ENCODE data around the gene MMP21. TPM values are rescaled to one million over a fixed set of nuclear protein-coding genes. Genes with fewer than 3 reads are reported as not detected.
A peak's percentile ranks its signal among the peaks of the same experiment; 100 is the strongest.

Gene MMP21
- total and polyA plus RNA-seq, 2 experiments from 2014 or later, result not detected

- 0 to 1% methylated on average over 15 of the region's 15 CpGs for WGBS, 2 experiments (ENCODE audit: low coverage in 1 of 2, low lambda C conversion rate in 2 of 2, missing lambda C conversion rate in 2 of 2)
- peak overlapping the region; percentile 99 for H3K9ac ChIP-seq
Measured at GRCh38 chr10:125720002-125720382, 55.6 kb downstream of the MMP21 start.

GRCh38 chr10:125719173-125720001 is 56.2 kb downstream of the MMP21 start, which contains the start of gene EDRF1:
TSS of gene EDRF1 (plus strand) at chr10:125719709. CDS start at chr10:125719808, 99 bp downstream.
- H4K20me1 ChIP-seq (ENCODE audit: insufficient read depth), result no peaks in the 10 kb centered on the region
- peak; percentile 100 for DNase-seq
- H3K79me2 ChIP-seq (ENCODE audit: insufficient read depth), result peaks cover 42% of the 10 kb centered on the region
- H3K27ac ChIP-seq, result peak within 1 kb of the TSS; percentile 87
- TF ChIP-seq EZH2phosphoT487 (IDR thresholded peaks at IDR 0.05; ENCODE audit: insufficient read depth, low read depth), result no peak
- TF ChIP-seq EZH2 (IDR thresholded peaks at IDR 0.05; ENCODE audit: insufficient read depth, poor library complexity, severe bottlenecking), result no peak
- no peaks in the 10 kb centered on the region for H3K9me3 ChIP-seq (ENCODE audit: low read depth)
- peaks cover 16% of the 10 kb centered on the region for H3K4me1 ChIP-seq (ENCODE audit: insufficient read depth)
- H2AFZ ChIP-seq, result peak within 1 kb of the TSS; percentile 95
- in situ Hi-C loops (cut with MboI), result loop anchor here (25.0 kb wide), 1 partner anchor 682 kb away; no protein-coding TSS in a partner anchor
- peak within 1 kb of the TSS; percentile 99 for H3K4me3 ChIP-seq
- peak within 1 kb of the TSS; percentile 97 for H3K4me2 ChIP-seq (ENCODE audit: unreplicated experiment)
- H3K9me2 ChIP-seq (ENCODE audit: insufficient read depth), result no peaks in the 10 kb centered on the region
- peak within 1 kb of the TSS; percentile 99 for H3K9ac ChIP-seq
- H3K36me3 ChIP-seq (ENCODE audit: low read depth), result peaks cover 25% of the 10 kb centered on the region
- WGBS, 2 experiments (ENCODE audit: low coverage in 1 of 2, low lambda C conversion rate in 2 of 2, missing lambda C conversion rate in 2 of 2), result 1% methylated on average over 64 to 72 of the region's 72 CpGs
- H3F3A ChIP-seq (ENCODE audit: insufficient read depth), result peaks cover 10% of the 10 kb centered on the region
- H3K27me3 ChIP-seq (replicated peaks; ENCODE audit: insufficient read depth), result no peaks in the 10 kb centered on the region

More at GRCh38 chr10:125720002-125720382, 55.6 kb downstream of the MMP21 start:
- TF ChIP-seq EZH2 (IDR thresholded peaks at IDR 0.05; ENCODE audit: insufficient read depth, poor library complexity, severe bottlenecking) (no peak), EZH2phosphoT487 (IDR thresholded peaks at IDR 0.05; ENCODE audit: insufficient read depth, low read depth) (no peak)
- Histone ChIP-seq H3K4me2 (ENCODE audit: unreplicated experiment) (peak overlapping the region; percentile 88), H3F3A (ENCODE audit: insufficient read depth) (peaks cover 10% of the 10 kb centered on the region), H3K27ac (peak overlapping the region; percentile 87), H3K27me3 (replicated peaks; ENCODE audit: insufficient read depth) (no peaks in the 10 kb centered on the region), H4K20me1 (ENCODE audit: insufficient read depth) (no peaks in the 10 kb centered on the region), H3K4me1 (ENCODE audit: insufficient read depth) (peaks cover 16% of the 10 kb centered on the region), H3K4me3 (peak overlapping the region; percentile 99), H3K9me2 (ENCODE audit: insufficient read depth) (no peaks in the 10 kb centered on the region), H3K9me3 (ENCODE audit: low read depth) (no peaks in the 10 kb centered on the region), H3K79me2 (ENCODE audit: insufficient read depth) (peaks cover 42% of the 10 kb centered on the region), H2AFZ (peak overlapping the region; percentile 90), H3K36me3 (ENCODE audit: low read depth) (peaks cover 31% of the 10 kb centered on the region)
- in situ Hi-C loops (cut with MboI), result loop anchor here (25.0 kb wide), 1 partner anchor 683 kb away; no protein-coding TSS in a partner anchor
- DNase-seq, result peak; percentile 63

MicroRNAs within 50 kb of the gene (microRNA counts, 767-probe panel; counts per million panel counts)
- 447 counts per million, percentile 86 among the panel's probes with 10 or more counts for microRNA hsa-miR-4484

Small RNA genes within 50 kb of the gene (microRNA-seq; reads per million reads assigned to microRNA genes)
- 2.0 reads per million for gene MIR4484 (ENCODE audit: borderline number of aligned reads)

Small RNA genes within 50 kb of the gene (small RNA-seq; reads per million reads assigned to genes)
- gene MIR4484 (ENCODE audit: low read depth, low replicate concordance), result not detected

Other genes starting within 250 kb of the MMP21 start
- 0.76 TPM in 1 of 2 replicates, not detected in the other for gene TEX36, start 92.7 kb downstream of the MMP21 start, total RNA-seq (2014; rRNA removed; shearing (Covaris generic))
- gene TEX36, start 92.7 kb downstream of the MMP21 start, polyA plus RNA-seq (2016; fragmentation: Nextera tagmentation; extraction: Ambion mirVana), result 0.34 and 0.35 TPM in 2 replicates
- 13.2 and 16.4 TPM in 2 replicates for gene EDRF1, start 56.1 kb downstream of the MMP21 start, total RNA-seq (2014; rRNA removed; shearing (Covaris generic))
- gene EDRF1, start 56.1 kb downstream of the MMP21 start, polyA plus RNA-seq (2016; fragmentation: Nextera tagmentation; extraction: Ambion mirVana), result 10.2 and 11.4 TPM in 2 replicates
- gene UROS, start 47.4 kb upstream of the MMP21 start, total RNA-seq (2014; rRNA removed; shearing (Covaris generic)), result 75.2 and 83.1 TPM in 2 replicates
- 87.8 and 92.2 TPM in 2 replicates for gene UROS, start 47.4 kb upstream of the MMP21 start, polyA plus RNA-seq (2016; fragmentation: Nextera tagmentation; extraction: Ambion mirVana)
- 43.9 and 51.7 TPM in 2 replicates for gene BCCIP, start 47.7 kb upstream of the MMP21 start, total RNA-seq (2014; rRNA removed; shearing (Covaris generic))
- 92.6 and 96.9 TPM in 2 replicates for gene BCCIP, start 47.7 kb upstream of the MMP21 start, polyA plus RNA-seq (2016; fragmentation: Nextera tagmentation; extraction: Ambion mirVana)
- 49.6 and 59.8 TPM in 2 replicates for gene DHX32, start 105.5 kb upstream of the MMP21 start, total RNA-seq (2014; rRNA removed; shearing (Covaris generic))
- gene DHX32, start 105.5 kb upstream of the MMP21 start, polyA plus RNA-seq (2016; fragmentation: Nextera tagmentation; extraction: Ambion mirVana), result 33.6 and 34.4 TPM in 2 replicates
- gene FANK1, start 120.7 kb upstream of the MMP21 start, total RNA-seq (2014; rRNA removed; shearing (Covaris generic)), result 4.3 and 13.3 TPM in 2 replicates
- 7.9 and 10.2 TPM in 2 replicates for gene FANK1, start 120.7 kb upstream of the MMP21 start, polyA plus RNA-seq (2016; fragmentation: Nextera tagmentation; extraction: Ambion mirVana)